ENCODE data around the gene FHIT. TPM values are rescaled to one million over a fixed set of nuclear protein-coding genes. Genes with fewer than 3 reads are reported as not detected.

The FHIT gene
- total RNA-seq, 1 donor from 2014 or later: 20.2 TPM

GRCh38 chr3:60268123-60268522, 983.1 kb downstream of the FHIT start:
- Mint-ChIP-seq H3K27me3 (ENCODE audit: unreplicated experiment) (no peaks in the 10 kb centered on the region), H3K9me3 (ENCODE audit: unreplicated experiment) (no peaks in the 10 kb centered on the region), H3K27ac (ENCODE audit: unreplicated experiment) (no peak overlapping the region), H3K4me1 (ENCODE audit: unreplicated experiment) (no peaks in the 10 kb centered on the region), H3K4me3 (ENCODE audit: unreplicated experiment) (no peak overlapping the region), H3K36me3 (ENCODE audit: low read depth, unreplicated experiment) (no peaks in the 10 kb centered on the region)
- TF ChIP-seq CTCF (IDR thresholded peaks at IDR 0.05; ENCODE audit: unreplicated experiment): no peak
- no peak for DNase-seq (ENCODE audit: low spot score)

- no peaks in the 10 kb centered on the region for H3K27me3 Mint-ChIP-seq (ENCODE audit: unreplicated experiment)
- no peak overlapping the region for H3K27ac Mint-ChIP-seq (ENCODE audit: unreplicated experiment)
- no peaks in the 10 kb centered on the region for H3K9me3 Mint-ChIP-seq (ENCODE audit: unreplicated experiment)
- no peak overlapping the region for H3K4me3 Mint-ChIP-seq (ENCODE audit: unreplicated experiment)
- no peak for DNase-seq (ENCODE audit: low spot score)
- no peak for TF ChIP-seq CTCF (IDR thresholded peaks at IDR 0.05; ENCODE audit: unreplicated experiment)
- H3K36me3 Mint-ChIP-seq (ENCODE audit: low read depth, unreplicated experiment): no peaks in the 10 kb centered on the region
- H3K4me1 Mint-ChIP-seq (ENCODE audit: unreplicated experiment): no peaks in the 10 kb centered on the region
Measured at GRCh38 chr3:60266444-60266843, 984.8 kb downstream of the FHIT start.

GRCh38 chr3:60263191-60263590, 988.1 kb downstream of the FHIT start:
- TF ChIP-seq CTCF (IDR thresholded peaks at IDR 0.05; ENCODE audit: unreplicated experiment): no peak
- Mint-ChIP-seq H3K36me3 (ENCODE audit: low read depth, unreplicated experiment) (no peaks in the 10 kb centered on the region), H3K4me1 (ENCODE audit: unreplicated experiment) (no peaks in the 10 kb centered on the region), H3K9me3 (ENCODE audit: unreplicated experiment) (no peaks in the 10 kb centered on the region), H3K4me3 (ENCODE audit: unreplicated experiment) (no peak overlapping the region), H3K27me3 (ENCODE audit: unreplicated experiment) (no peaks in the 10 kb centered on the region), H3K27ac (ENCODE audit: unreplicated experiment) (no peak overlapping the region)
- no peak for DNase-seq (ENCODE audit: low spot score)

GRCh38 chr3:60262546-60262945, 988.7 kb downstream of the FHIT start:
- H3K27ac Mint-ChIP-seq (ENCODE audit: unreplicated experiment): no peak overlapping the region
- no peaks in the 10 kb centered on the region for H3K4me1 Mint-ChIP-seq (ENCODE audit: unreplicated experiment)
- no peak for TF ChIP-seq CTCF (IDR thresholded peaks at IDR 0.05; ENCODE audit: unreplicated experiment)
- H3K36me3 Mint-ChIP-seq (ENCODE audit: low read depth, unreplicated experiment): no peaks in the 10 kb centered on the region
- no peak for DNase-seq (ENCODE audit: low spot score)
- no peaks in the 10 kb centered on the region for H3K27me3 Mint-ChIP-seq (ENCODE audit: unreplicated experiment)
- no peaks in the 10 kb centered on the region for H3K9me3 Mint-ChIP-seq (ENCODE audit: unreplicated experiment)
- no peak overlapping the region for H3K4me3 Mint-ChIP-seq (ENCODE audit: unreplicated experiment)

- Mint-ChIP-seq H3K4me1 (ENCODE audit: unreplicated experiment) (peaks cover 3% of the 10 kb centered on the region), H3K36me3 (ENCODE audit: low read depth, unreplicated experiment) (no peaks in the 10 kb centered on the region), H3K27me3 (ENCODE audit: unreplicated experiment) (no peaks in the 10 kb centered on the region), H3K4me3 (ENCODE audit: unreplicated experiment) (no peak overlapping the region), H3K27ac (ENCODE audit: unreplicated experiment) (no peak overlapping the region), H3K9me3 (ENCODE audit: unreplicated experiment) (no peaks in the 10 kb centered on the region)
- no peak for DNase-seq (ENCODE audit: low spot score)
- no peak for TF ChIP-seq CTCF (IDR thresholded peaks at IDR 0.05; ENCODE audit: unreplicated experiment)
Measured at GRCh38 chr3:60260546-60260945, 990.7 kb downstream of the FHIT start.
